ENCODE data around the gene DFFB.

Gene DFFB

DNA sequence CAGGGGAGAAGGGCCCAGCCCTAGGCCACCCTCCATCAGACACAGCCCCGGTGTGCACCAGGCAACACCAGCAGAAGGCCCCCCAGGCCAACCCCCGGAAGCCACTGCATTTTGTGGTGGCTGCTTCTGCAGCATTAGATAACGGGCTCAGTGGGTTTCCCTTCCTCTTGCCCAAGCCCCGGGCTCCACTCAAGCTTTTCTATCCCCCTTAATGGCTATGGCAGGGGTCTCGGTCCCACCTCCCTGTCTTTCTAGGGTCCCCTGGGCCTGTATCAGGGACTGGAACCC lies 23.9 kb downstream of the DFFB start:
- no peak overlapping the region for H2BK120ac ChIP-seq (ENCODE audit: insufficient read depth, low read length, poor library complexity)
- no peaks in the 10 kb centered on the region for H3K79me1 ChIP-seq (ENCODE audit: low read length)
- DNase-seq: no peak
- H3K9me3 ChIP-seq (ENCODE audit: insufficient read depth, low read depth, low read length): peaks cover 7% of the 10 kb centered on the region
- peaks cover 5 to 9% of the 10 kb centered on the region in 2 experiments for H3K36me3 ChIP-seq (ENCODE audit: control insufficient read depth in 1 of 2, insufficient read depth in 2 of 2, low read length in 2 of 2)
- no peaks in the 10 kb centered on the region for H3K79me2 ChIP-seq (ENCODE audit: control insufficient read depth, insufficient read depth, low read length, poor library complexity)
- H3K4me2 ChIP-seq (ENCODE audit: low read length): no peak overlapping the region
- H3K27me3 ChIP-seq (ENCODE audit: insufficient read depth, low read length): no peaks in the 10 kb centered on the region
- H2AFZ ChIP-seq (ENCODE audit: insufficient read depth, low read length, poor library complexity): no peak overlapping the region
- H3K14ac ChIP-seq (ENCODE audit: low read length): no peak overlapping the region
- no peak overlapping the region for H2BK12ac ChIP-seq (ENCODE audit: low read length)
- no peak overlapping the region for H3K4me3 ChIP-seq (ENCODE audit: low read depth, low read length)
- no CpG with 5 or more reads among the region's 5 CpGs for WGBS (ENCODE audit: extremely low coverage, insufficient coverage, insufficient read length)
- H3K18ac ChIP-seq (ENCODE audit: low read length): no peak overlapping the region
- no peak overlapping the region for H2BK5ac ChIP-seq (ENCODE audit: low read depth, low read length, poor library complexity)
- no peak overlapping the region for H4K91ac ChIP-seq (ENCODE audit: low read depth, low read length)
- no peak overlapping the region for H2AK5ac ChIP-seq (ENCODE audit: low read length)
- no peak overlapping the region for H4K12ac ChIP-seq (ENCODE audit: low read depth, low read length)
- no peak overlapping the region for H3K9ac ChIP-seq (ENCODE audit: low read length)
- H3K4me1 ChIP-seq (ENCODE audit: control insufficient read depth in 1 of 2, insufficient read depth in 2 of 2, low read length in 2 of 2): no peaks in the 10 kb centered on the region
- H3K4ac ChIP-seq (ENCODE audit: low read depth, low read length): no peak overlapping the region
- no peak overlapping the region for H4K8ac ChIP-seq (ENCODE audit: low read depth, low read length)
- no peak overlapping the region for H3K23ac ChIP-seq (ENCODE audit: low read length)
- no peak overlapping the region for H3K27ac ChIP-seq (ENCODE audit: low read depth, low read length)

DNA sequence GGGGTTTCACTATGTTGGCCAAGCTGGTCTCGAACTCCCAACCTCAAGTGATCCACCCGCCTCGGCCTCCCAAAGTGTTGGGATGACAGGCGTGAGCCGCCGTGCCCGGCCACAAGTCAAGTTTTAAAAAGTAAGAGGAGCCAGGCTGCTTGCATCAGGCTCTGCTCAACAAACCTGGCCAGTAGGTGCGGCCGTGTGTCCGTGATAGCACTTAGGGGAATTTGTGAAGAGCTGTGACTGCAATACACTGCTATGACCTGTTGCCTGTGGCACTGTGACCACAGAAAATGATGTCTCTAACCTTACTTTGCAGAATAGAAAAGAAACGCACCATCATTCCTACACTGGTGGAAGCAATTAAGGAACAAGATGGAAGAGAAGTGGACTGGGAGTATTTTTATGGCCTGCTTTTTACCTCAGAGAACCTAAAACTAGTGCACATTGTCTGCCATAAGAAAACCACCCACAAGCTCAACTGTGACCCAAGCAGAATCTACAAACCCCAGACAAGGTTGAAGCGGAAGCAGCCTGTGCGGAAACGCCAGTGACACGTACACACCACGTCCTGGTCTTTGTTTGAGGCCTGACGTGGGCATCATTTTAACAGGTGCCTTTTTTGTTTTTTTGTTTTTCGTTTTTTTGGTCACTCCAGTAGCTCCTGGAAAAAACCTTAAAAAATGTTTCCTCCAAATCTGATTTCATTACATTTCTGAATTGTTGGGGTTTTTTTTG lies 26.1 kb downstream of the DFFB start:
- Histone ChIP-seq H4K91ac (ENCODE audit: low read depth, low read length) (no peak overlapping the region), H2BK12ac (ENCODE audit: low read length) (no peak overlapping the region), H3K4me1 (ENCODE audit: control insufficient read depth in 1 of 2, insufficient read depth in 2 of 2, low read length in 2 of 2) (no peaks in the 10 kb centered on the region), H2BK120ac (ENCODE audit: insufficient read depth, low read length, poor library complexity) (no peak overlapping the region), H3K4ac (ENCODE audit: low read depth, low read length) (no peak overlapping the region), H3K9me3 (ENCODE audit: insufficient read depth, low read depth, low read length) (peaks cover 7% of the 10 kb centered on the region), H4K8ac (ENCODE audit: low read depth, low read length) (no peak overlapping the region), H3K27ac (ENCODE audit: low read depth, low read length) (no peak overlapping the region), H2BK5ac (ENCODE audit: low read depth, low read length, poor library complexity) (no peak overlapping the region), H3K9ac (ENCODE audit: low read length) (no peak overlapping the region), H3K14ac (ENCODE audit: low read length) (no peak overlapping the region), H3K79me1 (ENCODE audit: low read length) (no peaks in the 10 kb centered on the region), H3K4me2 (ENCODE audit: low read length) (no peak overlapping the region), H2AFZ (ENCODE audit: insufficient read depth, low read length, poor library complexity) (no peak overlapping the region), H4K12ac (ENCODE audit: low read depth, low read length) (no peak overlapping the region), H3K18ac (ENCODE audit: low read length) (no peak overlapping the region), H3K23ac (ENCODE audit: low read length) (no peak overlapping the region), H3K4me3 (ENCODE audit: low read depth, low read length) (no peak overlapping the region), H3K27me3 (ENCODE audit: insufficient read depth, low read length) (no peaks in the 10 kb centered on the region), H2AK5ac (ENCODE audit: low read length) (no peak overlapping the region), H3K36me3 (ENCODE audit: control insufficient read depth in 1 of 2, insufficient read depth in 2 of 2, low read length in 2 of 2) (peaks cover 18 to 20% of the 10 kb centered on the region in 2 experiments), H3K79me2 (ENCODE audit: control insufficient read depth, insufficient read depth, low read length, poor library complexity) (no peaks in the 10 kb centered on the region)
- DNase-seq: no peak
- WGBS (ENCODE audit: extremely low coverage, insufficient coverage, insufficient read length): no CpG with 5 or more reads among the region's 18 CpGs

DNA sequence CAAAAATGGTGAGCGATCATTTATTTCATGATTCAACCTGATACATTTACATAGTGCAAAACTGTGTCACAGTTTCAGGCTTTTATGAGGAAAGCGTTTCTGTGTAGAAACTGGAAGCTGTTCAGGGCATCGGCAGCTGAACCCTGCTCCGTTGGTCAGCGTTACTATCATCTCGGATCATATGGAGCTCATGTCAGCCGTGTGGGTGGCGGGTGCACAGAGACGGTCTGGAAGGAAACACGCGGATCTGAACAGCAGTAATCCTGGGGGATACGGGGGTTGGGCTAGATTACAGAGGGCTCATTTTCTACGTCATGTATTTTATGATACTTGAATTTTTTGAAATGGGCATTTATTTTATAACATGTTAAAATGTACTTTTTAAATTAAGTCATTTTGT lies 27.7 kb downstream of the DFFB start:
- no peak overlapping the region for H2BK5ac ChIP-seq (ENCODE audit: low read depth, low read length, poor library complexity)
- no peak overlapping the region for H3K14ac ChIP-seq (ENCODE audit: low read length)
- no peak overlapping the region for H2AFZ ChIP-seq (ENCODE audit: insufficient read depth, low read length, poor library complexity)
- H3K4me2 ChIP-seq (ENCODE audit: low read length): no peak overlapping the region
- H3K9me3 ChIP-seq (ENCODE audit: insufficient read depth, low read depth, low read length): no peaks in the 10 kb centered on the region
- no peak overlapping the region for H3K23ac ChIP-seq (ENCODE audit: low read length)
- H3K79me2 ChIP-seq (ENCODE audit: control insufficient read depth, insufficient read depth, low read length, poor library complexity): no peaks in the 10 kb centered on the region
- no peak overlapping the region for H3K18ac ChIP-seq (ENCODE audit: low read length)
- no CpG with 5 or more reads among the region's 13 CpGs for WGBS (ENCODE audit: extremely low coverage, insufficient coverage, insufficient read length)
- H3K79me1 ChIP-seq (ENCODE audit: low read length): no peaks in the 10 kb centered on the region
- no peak overlapping the region for H3K9ac ChIP-seq (ENCODE audit: low read length)
- no peaks in the 10 kb centered on the region for H3K4me1 ChIP-seq (ENCODE audit: control insufficient read depth in 1 of 2, insufficient read depth in 2 of 2, low read length in 2 of 2)
- H4K8ac ChIP-seq (ENCODE audit: low read depth, low read length): no peak overlapping the region
- H2AK5ac ChIP-seq (ENCODE audit: low read length): no peak overlapping the region
- H3K4me3 ChIP-seq (ENCODE audit: low read depth, low read length): no peak overlapping the region
- H4K12ac ChIP-seq (ENCODE audit: low read depth, low read length): no peak overlapping the region
- H4K91ac ChIP-seq (ENCODE audit: low read depth, low read length): no peak overlapping the region
- no peak overlapping the region for H3K4ac ChIP-seq (ENCODE audit: low read depth, low read length)
- H2BK120ac ChIP-seq (ENCODE audit: insufficient read depth, low read length, poor library complexity): no peak overlapping the region
- DNase-seq: no peak
- H3K36me3 ChIP-seq (ENCODE audit: control insufficient read depth in 1 of 2, insufficient read depth in 2 of 2, low read length in 2 of 2): peaks cover 24 to 26% of the 10 kb centered on the region in 2 experiments
- no peak overlapping the region for H2BK12ac ChIP-seq (ENCODE audit: low read length)
- H3K27ac ChIP-seq (ENCODE audit: low read depth, low read length): no peak overlapping the region
- H3K27me3 ChIP-seq (ENCODE audit: insufficient read depth, low read length): no peaks in the 10 kb centered on the region

DNA sequence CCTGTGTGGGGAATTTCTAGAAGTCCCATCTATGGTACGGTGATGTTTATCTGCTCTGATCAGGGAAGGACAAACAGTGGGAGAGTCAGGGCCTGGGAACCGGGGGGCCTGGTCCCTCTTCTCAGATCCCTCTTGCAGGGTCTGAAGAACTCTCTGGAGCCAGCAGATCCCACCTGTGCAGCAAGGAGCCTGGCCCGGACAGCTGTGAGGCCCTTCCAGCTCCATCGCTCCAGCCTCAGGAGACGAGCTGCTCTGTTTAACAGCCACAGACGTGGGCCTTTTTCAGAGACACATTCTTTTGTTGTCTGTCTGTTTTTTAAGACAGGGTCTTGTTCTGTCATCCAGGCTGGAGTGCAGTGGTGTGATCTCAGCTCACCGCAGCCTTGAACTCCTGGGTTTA lies 28.3 kb downstream of the DFFB start:
- no peak overlapping the region for H2AFZ ChIP-seq (ENCODE audit: insufficient read depth, low read length, poor library complexity)
- no peak overlapping the region for H3K4ac ChIP-seq (ENCODE audit: low read depth, low read length)
- no peak overlapping the region for H4K91ac ChIP-seq (ENCODE audit: low read depth, low read length)
- H4K8ac ChIP-seq (ENCODE audit: low read depth, low read length): no peak overlapping the region
- no peak overlapping the region for H4K12ac ChIP-seq (ENCODE audit: low read depth, low read length)
- no peak overlapping the region for H2BK12ac ChIP-seq (ENCODE audit: low read length)
- WGBS (ENCODE audit: extremely low coverage, insufficient coverage, insufficient read length): no CpG with 5 or more reads among the region's 7 CpGs
- no peak overlapping the region for H3K27ac ChIP-seq (ENCODE audit: low read depth, low read length)
- no peak overlapping the region for H3K9ac ChIP-seq (ENCODE audit: low read length)
- H3K79me1 ChIP-seq (ENCODE audit: low read length): no peaks in the 10 kb centered on the region
- no peaks in the 10 kb centered on the region for H3K4me1 ChIP-seq (ENCODE audit: control insufficient read depth in 1 of 2, insufficient read depth in 2 of 2, low read length in 2 of 2)
- H3K4me3 ChIP-seq (ENCODE audit: low read depth, low read length): no peak overlapping the region
- H3K79me2 ChIP-seq (ENCODE audit: control insufficient read depth, insufficient read depth, low read length, poor library complexity): no peaks in the 10 kb centered on the region
- H3K4me2 ChIP-seq (ENCODE audit: low read length): no peak overlapping the region
- H3K36me3 ChIP-seq (ENCODE audit: control insufficient read depth in 1 of 2, insufficient read depth in 2 of 2, low read length in 2 of 2): peaks cover 31 to 33% of the 10 kb centered on the region in 2 experiments
- H3K18ac ChIP-seq (ENCODE audit: low read length): no peak overlapping the region
- no peak for DNase-seq
- no peaks in the 10 kb centered on the region for H3K9me3 ChIP-seq (ENCODE audit: insufficient read depth, low read depth, low read length)
- no peak overlapping the region for H2BK5ac ChIP-seq (ENCODE audit: low read depth, low read length, poor library complexity)
- no peak overlapping the region for H2BK120ac ChIP-seq (ENCODE audit: insufficient read depth, low read length, poor library complexity)
- H3K23ac ChIP-seq (ENCODE audit: low read length): no peak overlapping the region
- no peak overlapping the region for H3K14ac ChIP-seq (ENCODE audit: low read length)
- no peaks in the 10 kb centered on the region for H3K27me3 ChIP-seq (ENCODE audit: insufficient read depth, low read length)
- no peak overlapping the region for H2AK5ac ChIP-seq (ENCODE audit: low read length)
